ENCODE results near the gene B4GALT6. TPM values are rescaled to one million over a fixed set of nuclear protein-coding genes. Genes with fewer than 3 reads are reported as not detected.

Gene B4GALT6
- total and polyA plus RNA-seq, 9 of the 15 experiments (the other 6 are each of a cell fraction or from before 2014, with no cell fraction given) = 0.03 to 0.27 (median 0.08) TPM

GRCh38 chr18:31577195-31577594, 107.2 kb downstream of the B4GALT6 start:
- no peak for DNase-seq (ENCODE audit: extremely low read depth in 1 of 4, low spot score in 3 of 4)
- Histone ChIP-seq H3K27me3 (ENCODE audit: control insufficient read depth in 2 of 2, insufficient read depth in 2 of 2, low read length in 2 of 2) (peaks cover 8 to 12% of the 10 kb centered on the region in 2 experiments; a peak in 4 of 5 replicates), H3K9me1 (ENCODE audit: control insufficient read depth, insufficient read depth, low read length) (no peaks in the 10 kb centered on the region), H4K20me1 (replicated peaks; ENCODE audit: control insufficient read depth, insufficient read depth, low read length) (no peaks in the 10 kb centered on the region), H3K36me3 (ENCODE audit: control insufficient read depth, insufficient read depth, low read length) (no peaks in the 10 kb centered on the region), H3K27ac (ENCODE audit: extremely low read depth, low read depth, low read length) (no peak overlapping the region), H3K79me2 (ENCODE audit: control insufficient read depth, insufficient read depth, low read length) (no peaks in the 10 kb centered on the region), H3K4me3 (no peak overlapping the region), H3K4me2 (ENCODE audit: insufficient read depth, low read length) (no peak overlapping the region), H3K9ac (ENCODE audit: insufficient read depth in 1 of 2, low read depth in 2 of 2, low read length in 2 of 2) (no peak overlapping the region), H3K4me1 (replicated peaks in 1 of 2; ENCODE audit: control insufficient read depth in 2 of 2, insufficient read depth in 2 of 2, low read length in 2 of 2) (no peaks in the 10 kb centered on the region), H3K9me3 (replicated peaks; ENCODE audit: control insufficient read depth, insufficient read depth, low read depth, low read length) (no peaks in the 10 kb centered on the region), H2AFZ (ENCODE audit: low read depth, low read length) (no peak overlapping the region)
- intact Hi-C loops (cut with micrococcal nuclease) = no loop called here
- CTCF ChIA-PET (ENCODE audit: low intra/inter-chr PET ratio) = no interaction called here
- 0% methylated on average over 1 of the region's 1 CpG for WGBS (ENCODE audit: insufficient coverage, low coverage, missing lambda C conversion rate)
- ATAC-seq = no peak
- no peak for TF ChIP-seq BCL6 (CRISPR knock-in tag; IDR thresholded peaks at IDR 0.05)
- POLR2A ChIA-PET = interaction anchor here (0.8 kb wide), 1 partner anchor 52 kb away, joined by 3 read pairs; no protein-coding TSS in a partner anchor
- in situ Hi-C loops (cut with MboI) = no loop called here
- no TSS peak for BruUV-seq (replicated peaks)
- FAIRE-seq = no peak

DNA sequence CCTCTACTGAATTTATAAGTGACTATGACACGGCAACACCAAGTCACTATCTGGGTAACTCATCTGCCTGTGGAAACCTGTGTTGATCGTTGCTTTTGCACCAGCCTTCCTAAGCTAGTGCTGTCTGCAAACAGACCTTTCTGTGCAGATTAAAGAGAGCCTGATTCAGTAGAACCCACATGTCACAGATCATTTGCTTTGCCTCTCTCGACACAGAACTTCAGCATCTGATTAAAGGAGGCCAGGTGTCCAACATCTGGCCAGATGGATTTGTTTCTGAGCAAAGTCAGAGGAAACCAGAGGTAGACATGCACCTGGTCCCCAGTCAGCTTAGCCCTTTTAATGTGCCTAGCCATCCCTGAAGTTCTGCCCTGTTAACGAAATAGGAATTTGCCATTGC, 107.7 kb downstream of the B4GALT6 start:
- TF ChIP-seq RREB1 (CRISPR knock-in tag; IDR thresholded peaks at IDR 0.05) (no peak), ELF2 (CRISPR knock-in tag; IDR thresholded peaks at IDR 0.05) (no peak), CBFA2T3 (IDR thresholded peaks at IDR 0.05) (peak; percentile 14; the same call in 1 of the 2 replicates), RBFOX2 (IDR thresholded peaks at IDR 0.05; ENCODE audit: low read depth, low read length) (no peak)
- peak; percentile 54 for FAIRE-seq
- Histone ChIP-seq H3K4me2 (ENCODE audit: insufficient read depth, low read length) (no peak overlapping the region), H3K79me2 (ENCODE audit: control insufficient read depth, insufficient read depth, low read length) (no peaks in the 10 kb centered on the region), H3K4me1 (replicated peaks in 1 of 2; ENCODE audit: control insufficient read depth in 2 of 2, insufficient read depth in 2 of 2, low read length in 2 of 2) (no peaks in the 10 kb centered on the region), H3K9ac (ENCODE audit: insufficient read depth in 1 of 2, low read depth in 2 of 2, low read length in 2 of 2) (no peak overlapping the region), H2AFZ (ENCODE audit: low read depth, low read length) (no peak overlapping the region), H3K9me3 (replicated peaks; ENCODE audit: control insufficient read depth, insufficient read depth, low read depth, low read length) (no peaks in the 10 kb centered on the region), H3K36me3 (ENCODE audit: control insufficient read depth, insufficient read depth, low read length) (no peaks in the 10 kb centered on the region), H3K4me3 (no peak overlapping the region), H3K27ac (ENCODE audit: extremely low read depth, low read depth, low read length) (no peak overlapping the region), H3K9me1 (ENCODE audit: control insufficient read depth, insufficient read depth, low read length) (no peaks in the 10 kb centered on the region), H4K20me1 (replicated peaks; ENCODE audit: control insufficient read depth, insufficient read depth, low read length) (no peaks in the 10 kb centered on the region), H3K27me3 (ENCODE audit: control insufficient read depth in 2 of 2, insufficient read depth in 2 of 2, low read length in 2 of 2) (peaks cover 8 to 13% of the 10 kb centered on the region in 2 experiments; a peak in 4 of 5 replicates)
- in situ Hi-C loops (cut with MboI) = no loop called here
- no peak for ATAC-seq
- 2% methylated on average over 4 of the region's 4 CpGs for WGBS (ENCODE audit: insufficient coverage, low coverage, missing lambda C conversion rate)
- intact Hi-C loops (cut with micrococcal nuclease) = no loop called here
- DNase-seq (ENCODE audit: extremely low read depth in 1 of 4, low spot score in 3 of 4) = no peak
- no TSS peak for BruUV-seq (replicated peaks)
- ChIA-PET POLR2A (interaction anchor here (0.8 to 1.0 kb wide), 2 partner anchors 11 to 52 kb away, joined by 3 read pairs; no protein-coding TSS in a partner anchor), CTCF (ENCODE audit: low intra/inter-chr PET ratio) (no interaction called here)
